ENCODE data around the gene MPHOSPH10. TPM values are rescaled to one million over a fixed set of nuclear protein-coding genes. Genes with fewer than 3 reads are reported as not detected.
"Not testable (repeated sequence)": the region's sequence is repeated elsewhere in the genome, so short reads cannot be mapped to it uniquely, and the experiment has no call there.

Gene MPHOSPH10
- total and polyA plus RNA-seq, 2 donors, result 26.3 to 42.2 TPM

DNA sequence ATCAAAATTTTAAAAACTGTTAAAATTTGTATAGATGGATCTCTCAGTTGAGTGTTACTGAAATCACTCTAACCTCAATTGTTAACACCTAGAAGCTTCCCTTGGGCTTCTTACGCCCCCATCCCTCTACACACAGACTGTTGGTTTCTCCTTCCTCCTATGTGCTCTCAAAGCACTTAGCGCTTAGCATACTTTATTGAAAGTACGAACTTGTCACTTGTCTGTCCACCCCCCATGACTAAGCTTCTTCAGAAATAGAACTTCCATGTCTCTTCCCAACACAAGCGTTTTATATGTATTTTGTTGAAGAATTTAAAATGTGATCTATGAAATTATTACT is 441 bp downstream of the MPHOSPH10 start:
- DNase-seq (ENCODE audit: low read depth in 6 of 9, low spot score in 9 of 9), result no peak
- WGBS, result 0% methylated on average over 4 of the region's 4 CpGs
- peak overlapping the region in 1 of 2 donors; percentile 87 for H3K27ac ChIP-seq (ENCODE audit: low read depth in 1 of 2, low read length in 1 of 2)
- H3K4me3 ChIP-seq (ENCODE audit: low read length in 2 of 2), result peak overlapping the region; percentile 84 to 92
- peaks cover 6 to 8% of the 10 kb centered on the region in 2 donors for H3K4me1 ChIP-seq (ENCODE audit: control insufficient read depth in 2 of 2, insufficient read depth in 2 of 2, low read length in 2 of 2)
- no peaks in the 10 kb centered on the region for H3K27me3 ChIP-seq (ENCODE audit: control insufficient read depth in 2 of 2, insufficient read depth in 1 of 2, low read length in 1 of 2)
- H3K9me3 ChIP-seq (ENCODE audit: control insufficient read depth in 2 of 2, insufficient read depth in 1 of 2, low read length in 1 of 2), result no peaks in the 10 kb centered on the region
- peaks cover 13 to 15% of the 10 kb centered on the region in 2 donors for H3K36me3 ChIP-seq (ENCODE audit: control insufficient read depth in 2 of 2, insufficient read depth in 2 of 2, low read length in 1 of 2)

DNA sequence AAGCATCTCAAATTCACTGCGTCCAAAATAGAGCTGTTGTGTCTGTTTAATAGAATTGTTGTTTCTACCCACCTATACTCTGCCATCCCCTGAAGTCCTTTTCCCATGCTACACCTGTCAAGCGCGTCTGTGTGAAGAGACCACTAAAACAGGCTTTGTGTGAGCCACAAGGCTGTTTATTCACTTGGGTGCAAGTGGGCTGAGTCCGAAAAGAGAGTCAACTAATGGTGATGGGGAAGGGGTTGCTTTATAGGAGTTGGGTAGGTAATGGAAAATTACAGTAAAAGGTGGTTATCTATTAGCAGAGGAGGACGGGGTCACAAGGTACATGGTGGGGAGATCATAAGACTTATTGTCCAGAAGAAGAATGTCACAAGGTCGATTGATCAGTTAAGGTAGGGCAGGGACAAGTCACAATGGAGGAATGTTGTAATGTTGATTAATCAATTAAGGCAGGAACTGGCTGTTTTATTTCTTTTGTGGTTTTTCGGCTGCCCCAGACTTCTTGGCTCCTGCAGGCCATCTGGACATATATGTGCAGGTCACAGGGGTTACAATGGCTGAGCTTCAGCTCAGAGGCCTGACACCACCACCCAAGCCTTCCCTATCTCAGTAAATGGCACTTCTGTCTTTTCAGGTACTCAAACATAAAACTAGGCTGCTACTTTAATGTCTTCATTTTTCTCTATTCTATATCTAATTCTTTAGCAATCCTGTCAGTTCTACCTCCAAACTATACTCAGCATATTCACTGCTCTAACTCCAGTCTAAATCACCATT is 1.1 kb downstream of the MPHOSPH10 start:
- not testable (repeated sequence) for H3K9me3 ChIP-seq (ENCODE audit: control insufficient read depth in 2 of 2, insufficient read depth in 1 of 2, low read length in 1 of 2); H3K27me3 ChIP-seq (ENCODE audit: control insufficient read depth in 2 of 2, insufficient read depth in 1 of 2, low read length in 1 of 2); DNase-seq (ENCODE audit: low read depth in 6 of 9, low spot score in 9 of 9); H3K27ac ChIP-seq (ENCODE audit: low read depth in 1 of 2, low read length in 1 of 2); H3K4me1 ChIP-seq (ENCODE audit: control insufficient read depth in 2 of 2, insufficient read depth in 2 of 2, low read length in 2 of 2)
- Histone ChIP-seq H3K4me3 (ENCODE audit: low read length in 2 of 2) (peak overlapping the region; percentile 84 to 92), H3K36me3 (ENCODE audit: control insufficient read depth in 2 of 2, insufficient read depth in 2 of 2, low read length in 1 of 2) (peaks cover 18 to 22% of the 10 kb centered on the region in 2 donors)
- 83% methylated on average over 7 of the region's 7 CpGs for WGBS

DNA sequence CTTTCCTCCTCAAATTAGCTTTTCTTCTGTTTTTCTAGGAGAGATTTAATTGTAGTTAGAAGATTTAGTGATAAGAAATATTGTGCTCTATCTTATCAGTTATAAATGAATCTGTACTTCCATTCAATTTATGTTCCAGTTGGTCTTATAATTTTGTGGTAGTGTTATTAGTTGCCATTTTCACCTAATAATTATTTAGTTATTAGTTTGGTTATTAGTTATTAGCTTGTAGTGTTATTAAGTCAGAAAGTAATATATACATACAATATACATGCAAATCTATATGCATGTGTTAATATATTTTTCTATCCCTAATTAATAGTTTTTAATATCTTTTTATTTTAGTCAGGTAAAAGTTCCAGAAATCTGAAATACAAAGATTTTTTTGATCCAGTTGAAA is 3.2 kb downstream of the MPHOSPH10 start:
- Histone ChIP-seq H3K27me3 (ENCODE audit: control insufficient read depth in 2 of 2, insufficient read depth in 1 of 2, low read length in 1 of 2) (no peaks in the 10 kb centered on the region), H3K9me3 (ENCODE audit: control insufficient read depth in 2 of 2, insufficient read depth in 1 of 2, low read length in 1 of 2) (no peaks in the 10 kb centered on the region), H3K36me3 (ENCODE audit: control insufficient read depth in 2 of 2, insufficient read depth in 2 of 2, low read length in 1 of 2) (peaks cover 26 to 41% of the 10 kb centered on the region in 2 donors), H3K4me1 (ENCODE audit: control insufficient read depth in 2 of 2, insufficient read depth in 2 of 2, low read length in 2 of 2) (peaks cover 6 to 7% of the 10 kb centered on the region in 2 donors), H3K4me3 (ENCODE audit: low read length in 2 of 2) (no peak overlapping the region), H3K27ac (ENCODE audit: low read depth in 1 of 2, low read length in 1 of 2) (no peak overlapping the region)
- no peak for DNase-seq (ENCODE audit: low read depth in 6 of 9, low spot score in 9 of 9)

DNA sequence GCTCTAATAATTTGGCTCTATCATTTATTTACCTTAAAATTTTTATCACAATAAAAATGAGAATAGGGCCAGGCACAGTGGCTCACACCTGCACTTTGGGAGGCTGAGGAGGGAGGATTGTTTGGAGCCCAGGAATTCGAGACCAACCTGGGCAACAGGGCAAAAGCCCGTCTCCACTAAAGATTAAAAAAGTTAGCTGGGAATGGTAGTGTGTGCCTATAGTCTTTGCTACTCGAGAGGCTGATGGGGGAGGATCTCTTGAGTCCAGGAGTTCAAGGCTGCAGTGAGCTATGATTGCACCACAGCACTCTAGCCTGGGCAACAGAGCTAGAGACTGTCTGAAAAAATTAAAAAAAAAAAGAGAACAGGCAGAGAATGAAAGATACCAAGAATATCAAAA is 5.7 kb downstream of the MPHOSPH10 start:
- DNase-seq (ENCODE audit: low read depth in 6 of 9, low spot score in 9 of 9), result no peak
- 98% methylated on average over 3 of the region's 3 CpGs for WGBS
- Histone ChIP-seq H3K27me3 (ENCODE audit: control insufficient read depth in 2 of 2, insufficient read depth in 1 of 2, low read length in 1 of 2) (no peaks in the 10 kb centered on the region), H3K27ac (ENCODE audit: low read depth in 1 of 2, low read length in 1 of 2) (no peak overlapping the region), H3K4me1 (ENCODE audit: control insufficient read depth in 2 of 2, insufficient read depth in 2 of 2, low read length in 2 of 2) (peaks cover 3 to 4% of the 10 kb centered on the region in 2 donors), H3K4me3 (ENCODE audit: low read length in 2 of 2) (no peak overlapping the region), H3K36me3 (ENCODE audit: control insufficient read depth in 2 of 2, insufficient read depth in 2 of 2, low read length in 1 of 2) (peaks cover 36 to 63% of the 10 kb centered on the region in 2 donors), H3K9me3 (ENCODE audit: control insufficient read depth in 2 of 2, insufficient read depth in 1 of 2, low read length in 1 of 2) (no peaks in the 10 kb centered on the region)

DNA sequence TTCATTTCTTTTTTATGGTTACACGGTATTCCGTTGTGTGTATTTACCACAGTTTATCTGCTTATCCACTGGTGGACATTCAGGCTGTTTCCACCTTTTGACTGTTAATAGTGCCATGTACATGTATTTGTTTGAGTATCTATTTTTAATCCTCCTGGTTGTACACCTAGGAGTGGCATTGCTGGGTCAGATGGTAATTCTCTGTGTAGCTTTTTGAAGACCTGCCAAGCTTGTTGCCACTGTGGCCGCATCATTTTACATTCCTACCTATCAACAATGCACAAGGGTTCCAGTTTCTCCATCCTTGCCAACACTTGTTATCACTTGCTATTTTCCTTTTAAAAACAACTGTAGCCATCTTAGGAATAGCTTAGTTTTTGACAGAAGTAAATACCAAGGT is 13.3 kb downstream of the MPHOSPH10 start:
- H3K4me1 ChIP-seq (ENCODE audit: control insufficient read depth in 2 of 2, insufficient read depth in 2 of 2, low read length in 2 of 2), result no peaks in the 10 kb centered on the region
- no peak for DNase-seq (ENCODE audit: low read depth in 6 of 9, low spot score in 9 of 9)
- 96% methylated on average over 3 of the region's 3 CpGs for WGBS
- peaks cover 46 to 87% of the 10 kb centered on the region in 2 donors for H3K36me3 ChIP-seq (ENCODE audit: control insufficient read depth in 2 of 2, insufficient read depth in 2 of 2, low read length in 1 of 2)
- H3K4me3 ChIP-seq (ENCODE audit: low read length in 2 of 2), result no peak overlapping the region
- H3K27ac ChIP-seq (ENCODE audit: low read depth in 1 of 2, low read length in 1 of 2), result no peak overlapping the region
- H3K27me3 ChIP-seq (ENCODE audit: control insufficient read depth in 2 of 2, insufficient read depth in 1 of 2, low read length in 1 of 2), result no peaks in the 10 kb centered on the region
- H3K9me3 ChIP-seq (ENCODE audit: control insufficient read depth in 2 of 2, insufficient read depth in 1 of 2, low read length in 1 of 2), result no peaks in the 10 kb centered on the region

DNA sequence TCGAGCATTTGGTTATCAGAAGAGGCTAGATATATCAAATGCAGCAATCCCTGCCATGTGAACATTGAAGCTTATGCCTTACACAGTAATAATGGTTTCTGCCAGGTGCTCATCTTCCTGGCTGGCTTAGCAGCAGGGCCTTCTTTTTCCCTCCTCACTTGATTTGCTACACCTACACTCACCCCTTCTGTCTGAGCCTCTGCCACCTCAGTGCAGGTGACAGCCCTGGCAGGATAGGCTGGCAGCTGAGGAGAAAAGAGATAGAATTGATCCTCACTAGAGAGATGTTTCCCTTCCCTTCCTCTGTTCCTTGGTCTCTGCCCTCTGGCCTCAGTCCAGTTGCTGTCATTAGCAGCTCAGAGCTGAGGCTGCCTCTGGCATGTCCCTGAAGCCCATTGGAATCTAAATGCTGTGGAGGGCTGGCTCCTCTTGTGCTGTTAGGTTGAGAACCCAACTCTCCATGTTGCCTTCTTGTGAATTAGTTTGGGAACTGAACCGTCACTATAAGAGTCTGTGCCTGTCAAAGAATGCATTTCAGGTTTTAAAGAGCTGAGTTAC is 18.2 kb downstream of the MPHOSPH10 start:
- Histone ChIP-seq H3K4me3 (ENCODE audit: low read length in 2 of 2) (no peak overlapping the region), H3K9me3 (ENCODE audit: control insufficient read depth in 2 of 2, insufficient read depth in 1 of 2, low read length in 1 of 2) (no peaks in the 10 kb centered on the region), H3K36me3 (ENCODE audit: control insufficient read depth in 2 of 2, insufficient read depth in 2 of 2, low read length in 1 of 2) (peaks cover 40 to 59% of the 10 kb centered on the region in 2 donors), H3K27me3 (ENCODE audit: control insufficient read depth in 2 of 2, insufficient read depth in 1 of 2, low read length in 1 of 2) (no peaks in the 10 kb centered on the region), H3K4me1 (ENCODE audit: control insufficient read depth in 2 of 2, insufficient read depth in 2 of 2, low read length in 2 of 2) (no peaks in the 10 kb centered on the region), H3K27ac (ENCODE audit: low read depth in 1 of 2, low read length in 1 of 2) (no peak overlapping the region)
- DNase-seq (ENCODE audit: low read depth in 6 of 9, low spot score in 9 of 9), result no peak
- WGBS, result 95% methylated on average over 2 of the region's 2 CpGs

DNA sequence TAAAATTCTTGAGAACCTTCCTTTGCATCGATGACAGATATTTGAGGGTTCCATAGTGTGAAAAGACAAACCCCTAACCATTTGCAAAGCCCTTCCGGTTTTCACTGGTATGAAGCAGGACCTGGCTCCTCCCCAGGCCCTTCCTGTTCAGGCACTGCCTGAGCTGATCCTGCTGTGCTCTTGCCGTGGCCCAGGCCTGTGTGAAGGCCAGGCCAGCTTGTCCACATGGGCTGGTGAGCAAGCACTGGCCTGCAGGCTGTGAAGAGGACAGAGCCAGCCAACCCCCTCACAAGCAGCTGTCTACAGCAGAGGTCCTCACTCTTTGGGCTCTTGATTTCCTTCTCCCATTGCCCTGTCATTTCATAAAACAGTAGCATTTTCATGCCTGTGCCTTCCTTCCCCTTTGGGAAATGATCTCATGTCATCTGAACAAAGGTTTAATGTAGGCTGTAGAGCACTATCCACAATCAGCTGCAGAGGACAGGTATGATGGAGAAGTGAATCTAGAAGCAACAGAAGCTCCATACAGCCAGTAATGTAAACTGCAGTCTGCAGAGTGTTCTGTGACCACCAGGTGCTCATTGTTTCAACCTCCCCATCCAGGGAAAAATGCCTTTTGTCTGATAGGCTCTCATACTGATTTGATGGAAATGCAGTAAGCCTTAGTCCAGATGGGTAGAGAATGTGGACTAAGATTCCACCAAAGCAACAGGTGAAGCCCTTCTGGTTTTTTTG is 19.8 kb downstream of the MPHOSPH10 start:
- H3K9me3 ChIP-seq (ENCODE audit: control insufficient read depth in 2 of 2, insufficient read depth in 1 of 2, low read length in 1 of 2), result no peaks in the 10 kb centered on the region
- H3K4me3 ChIP-seq (ENCODE audit: low read length in 2 of 2), result no peak overlapping the region
- WGBS, result 83% methylated on average over 3 of the region's 3 CpGs
- H3K4me1 ChIP-seq (ENCODE audit: control insufficient read depth in 2 of 2, insufficient read depth in 2 of 2, low read length in 2 of 2), result no peaks in the 10 kb centered on the region
- peaks cover 27 to 43% of the 10 kb centered on the region in 2 donors for H3K36me3 ChIP-seq (ENCODE audit: control insufficient read depth in 2 of 2, insufficient read depth in 2 of 2, low read length in 1 of 2)
- DNase-seq (ENCODE audit: low read depth in 6 of 9, low spot score in 9 of 9), result no peak
- no peaks in the 10 kb centered on the region for H3K27me3 ChIP-seq (ENCODE audit: control insufficient read depth in 2 of 2, insufficient read depth in 1 of 2, low read length in 1 of 2)
- H3K27ac ChIP-seq (ENCODE audit: low read depth in 1 of 2, low read length in 1 of 2), result no peak overlapping the region

DNA sequence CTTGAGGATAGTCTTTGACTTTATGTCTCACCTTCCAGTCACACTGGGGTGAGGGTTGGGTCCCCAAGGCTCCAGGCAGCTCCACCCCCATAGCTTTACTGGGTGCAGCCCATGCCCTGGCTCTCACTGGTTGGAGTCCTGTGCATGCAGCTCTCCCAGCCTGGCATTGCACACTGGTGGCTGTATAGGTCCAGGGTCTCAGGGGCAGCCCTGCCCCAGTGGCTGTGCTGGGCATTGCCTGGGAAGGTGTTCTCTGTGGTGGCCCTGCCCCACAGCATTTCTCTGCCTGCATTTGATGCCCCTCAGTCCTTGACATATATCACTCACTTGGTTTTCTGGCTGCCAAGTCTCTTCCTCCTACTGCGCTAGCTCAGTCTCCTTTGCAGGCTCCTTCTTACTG is 21.2 kb downstream of the MPHOSPH10 start:
- no peak for DNase-seq (ENCODE audit: low read depth in 6 of 9, low spot score in 9 of 9)
- 48% methylated on average over 1 of the region's 1 CpG for WGBS
- Histone ChIP-seq H3K4me3 (ENCODE audit: low read length in 2 of 2) (no peak overlapping the region), H3K36me3 (ENCODE audit: control insufficient read depth in 2 of 2, insufficient read depth in 2 of 2, low read length in 1 of 2) (peaks cover 20 to 32% of the 10 kb centered on the region in 2 donors), H3K27me3 (ENCODE audit: control insufficient read depth in 2 of 2, insufficient read depth in 1 of 2, low read length in 1 of 2) (peaks cover 0 to 5% of the 10 kb centered on the region in 2 donors), H3K9me3 (ENCODE audit: control insufficient read depth in 2 of 2, insufficient read depth in 1 of 2, low read length in 1 of 2) (no peaks in the 10 kb centered on the region), H3K4me1 (ENCODE audit: control insufficient read depth in 2 of 2, insufficient read depth in 2 of 2, low read length in 2 of 2) (no peaks in the 10 kb centered on the region), H3K27ac (ENCODE audit: low read depth in 1 of 2, low read length in 1 of 2) (no peak overlapping the region)

DNA sequence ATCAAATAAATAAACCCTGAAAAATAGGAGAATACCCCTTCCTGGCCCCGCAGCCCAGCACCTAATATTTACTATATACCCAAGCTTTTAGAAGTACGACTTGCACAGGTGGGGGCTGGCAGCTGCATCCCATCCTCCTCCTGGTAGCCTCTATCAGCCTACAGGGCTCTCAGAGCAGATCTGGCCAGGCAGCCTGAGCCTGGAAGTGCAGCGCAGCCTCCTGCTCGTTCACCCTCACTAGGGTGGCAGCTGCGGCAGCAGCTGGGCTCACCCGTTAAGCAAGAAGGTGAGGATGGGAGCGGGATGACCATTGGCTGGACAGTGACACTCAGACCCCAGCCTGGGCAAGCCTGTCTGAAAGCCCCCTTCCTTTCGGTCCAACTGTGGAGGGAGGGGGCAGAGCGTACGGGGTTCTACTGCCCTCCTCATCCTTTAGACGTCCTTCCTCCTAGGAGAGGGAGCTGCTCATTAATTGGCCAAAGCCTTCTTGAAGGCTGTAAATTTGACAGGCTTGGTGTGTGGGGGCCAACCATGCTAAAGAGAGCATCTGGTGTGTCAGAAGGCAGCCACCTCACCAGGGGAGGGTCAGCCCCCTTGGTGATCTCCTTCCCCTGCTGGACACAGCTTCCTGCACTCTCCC is 23.3 kb downstream of the MPHOSPH10 start:
- Histone ChIP-seq H3K27ac (ENCODE audit: low read depth in 1 of 2, low read length in 1 of 2) (no peak overlapping the region), H3K4me1 (ENCODE audit: control insufficient read depth in 2 of 2, insufficient read depth in 2 of 2, low read length in 2 of 2) (no peaks in the 10 kb centered on the region), H3K27me3 (ENCODE audit: control insufficient read depth in 2 of 2, insufficient read depth in 1 of 2, low read length in 1 of 2) (peaks cover 0 to 12% of the 10 kb centered on the region in 2 donors), H3K36me3 (ENCODE audit: control insufficient read depth in 2 of 2, insufficient read depth in 2 of 2, low read length in 1 of 2) (peaks cover 14% of the 10 kb centered on the region in 2 donors), H3K9me3 (ENCODE audit: control insufficient read depth in 2 of 2, insufficient read depth in 1 of 2, low read length in 1 of 2) (no peaks in the 10 kb centered on the region), H3K4me3 (ENCODE audit: low read length in 2 of 2) (no peak overlapping the region)
- no peak for DNase-seq (ENCODE audit: low read depth in 6 of 9, low spot score in 9 of 9)
- 88% methylated on average over 11 of the region's 11 CpGs for WGBS
